Calu3 (cell line): ENCODE results near the gene BMPER. TPM values are rescaled to one million over a fixed set of nuclear protein-coding genes. Genes with fewer than 3 reads are reported as not detected.

Source experiments
- BruUV-seq: library from RNA; stranded (reverse); fragments of 400-500 nt; replicated peaks from 2 replicates; lab custom pipeline; 2021; lab: Mats Ljungman, UMichigan
- CTCF ChIA-PET: fragments of 300-600 bp; sonication (Branson Sonifier 250); formaldehyde crosslinking; loops from one replicate; lab custom pipeline; 2022; ENCODE audit warnings: antibody characterized with exemption; lab: Charles Lee
- DNase-seq: peaks from one replicate; pipeline ENCODE4 v3.0.0; 2022
- H3K27ac Mint-ChIP-seq: one replicate; pipeline ENCODE4 v1.8.0; 2022; ENCODE audit warnings: mixed read lengths; ENCODE audit not compliant: unreplicated experiment
- H3K27me3 Mint-ChIP-seq: one replicate; pipeline ENCODE4 v1.8.0; 2022; ENCODE audit warnings: mixed read lengths; ENCODE audit not compliant: unreplicated experiment
- H3K36me3 Mint-ChIP-seq: one replicate; pipeline ENCODE4 v1.8.0; 2022; ENCODE audit warnings: mild to moderate bottlenecking, moderate library complexity, mixed read lengths; ENCODE audit not compliant: insufficient read depth, unreplicated experiment
- H3K4me1 Mint-ChIP-seq: one replicate; pipeline ENCODE4 v1.8.0; 2022; ENCODE audit warnings: mild to moderate bottlenecking, low read depth, mixed read lengths; ENCODE audit not compliant: unreplicated experiment
- H3K4me3 Mint-ChIP-seq: one replicate; pipeline ENCODE4 v1.8.0; 2022; ENCODE audit warnings: mild to moderate bottlenecking, low read depth, moderate library complexity, mixed read lengths; ENCODE audit not compliant: unreplicated experiment
- H3K9me3 Mint-ChIP-seq: one replicate; pipeline ENCODE4 v1.8.0; 2022; ENCODE audit warnings: low read depth, mixed read lengths; ENCODE audit not compliant: unreplicated experiment
- CTCF ChIP-seq: fragments of 200-600 bp; IDR thresholded peaks from one replicate; pipeline ENCODE4 v1.8.0; 2022; ENCODE audit warnings: antibody characterized with exemption; ENCODE audit not compliant: unreplicated experiment
- intact Hi-C: fragments of 100-400 bp; cut with micrococcal nuclease; formaldehyde crosslinking; loops from one replicate; pipeline ENCODE4 v1.10.0; 2022; ENCODE audit not compliant: unreplicated experiment
- total RNA-seq: library from RNA; stranded (reverse); gene quantifications from 2 replicates; pipeline ENCODE4 v1.2.3, GENCODE V29; 2022

Gene BMPER
- total RNA-seq, 1 experiment from 2014 or later: not detected

GRCh38 chr7:34062341-34062740 lies 157.0 kb downstream of the BMPER start:
- H3K9me3 Mint-ChIP-seq: no peaks in the 10 kb centered on the region
- intact Hi-C loops: no loop called here

GRCh38 chr7:34062826-34063225 lies 157.5 kb downstream of the BMPER start:
- no peaks in the 10 kb centered on the region for H3K36me3 Mint-ChIP-seq
- H3K4me1 Mint-ChIP-seq: peaks cover 55% of the 10 kb centered on the region
- no TSS peak for BruUV-seq
- TF ChIP-seq CTCF: no peak
- H3K4me3 Mint-ChIP-seq: no peak overlapping the region
- H3K9me3 Mint-ChIP-seq: no peaks in the 10 kb centered on the region
- no peak for DNase-seq
- intact Hi-C loops: no loop called here
- no peak overlapping the region for H3K27ac Mint-ChIP-seq
- H3K27me3 Mint-ChIP-seq: no peaks in the 10 kb centered on the region
- CTCF ChIA-PET: interaction anchor here (0.5 to 0.8 kb wide), 2 partner anchors 25 to 80 kb away, joined by 3 to 4 read pairs; no protein-coding TSS in a partner anchor

More at GRCh38 chr7:34062341-34062740, 157.0 kb downstream of the BMPER start:
- CTCF ChIA-PET: interaction anchor here (1.0 kb wide), 1 partner anchor 75 kb away, joined by 3 read pairs; no protein-coding TSS in a partner anchor
- DNase-seq: no peak
- Mint-ChIP-seq H3K27me3 (no peaks in the 10 kb centered on the region), H3K4me1 (peaks cover 59% of the 10 kb centered on the region), H3K4me3 (no peak overlapping the region), H3K36me3 (no peaks in the 10 kb centered on the region), H3K27ac (no peak overlapping the region)
- TF ChIP-seq CTCF: no peak
- no TSS peak for BruUV-seq

GRCh38 chr7:34064519-34065158 lies 159.3 kb downstream of the BMPER start:
- CTCF ChIA-PET: interaction anchor here (0.7 kb wide), 1 partner anchor 1819 kb away, joined by 6 read pairs; no protein-coding TSS in a partner anchor
- Mint-ChIP-seq H3K27ac (peak overlapping the region; percentile 3), H3K9me3 (no peaks in the 10 kb centered on the region), H3K36me3 (no peaks in the 10 kb centered on the region), H3K4me1 (peaks cover 56% of the 10 kb centered on the region), H3K27me3 (no peaks in the 10 kb centered on the region), H3K4me3 (no peak overlapping the region)
- BruUV-seq: no TSS peak
- intact Hi-C loops: loop anchor here (5.0 kb wide), 1 partner anchor 77 kb away; no protein-coding TSS in a partner anchor
- DNase-seq: no peak
- no peak for TF ChIP-seq CTCF

GRCh38 chr7:34066411-34066810 lies 161.1 kb downstream of the BMPER start:
- Mint-ChIP-seq H3K27me3 (no peaks in the 10 kb centered on the region), H3K36me3 (no peaks in the 10 kb centered on the region), H3K4me1 (peaks cover 56% of the 10 kb centered on the region), H3K4me3 (no peak overlapping the region), H3K9me3 (no peaks in the 10 kb centered on the region), H3K27ac (no peak overlapping the region)
- intact Hi-C loops: loop anchor here (5.0 kb wide), 1 partner anchor 79 kb away; no protein-coding TSS in a partner anchor
- CTCF ChIA-PET: interaction anchor here (0.8 kb wide), 1 partner anchor 20 kb away, joined by 3 read pairs; no protein-coding TSS in a partner anchor
- no peak for DNase-seq
- no peak for TF ChIP-seq CTCF
- BruUV-seq: no TSS peak
